ENCODE measurements around the gene KIDINS220. TPM values are rescaled to one million over a fixed set of nuclear protein-coding genes. Genes with fewer than 3 reads are reported as not detected.
A peak's percentile ranks its signal among the peaks of the same experiment; 100 is the strongest.

Gene KIDINS220
- total RNA-seq, 1 experiment from 2014 or later: 20.9 TPM

DNA sequence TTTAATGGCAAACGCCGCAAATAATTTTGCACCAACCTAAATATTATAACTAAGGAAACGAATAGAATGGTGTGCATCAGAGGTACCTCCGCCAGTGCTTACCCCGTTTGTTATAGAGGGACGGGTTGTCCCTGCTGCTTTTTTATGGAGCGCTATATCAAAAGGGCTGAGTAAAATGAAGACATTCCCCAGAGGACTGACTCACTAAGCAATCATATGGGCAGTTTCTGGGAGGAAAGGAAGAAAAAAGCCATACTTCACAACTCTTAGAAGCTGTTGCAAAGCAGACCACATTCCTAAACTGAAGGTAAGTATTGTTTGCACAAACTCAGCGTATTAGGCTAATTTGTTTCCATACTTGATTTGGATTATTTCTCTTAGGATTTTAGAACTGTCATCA, 142.7 kb downstream of the KIDINS220 start:
- Histone ChIP-seq H3K4me3 (ENCODE audit: insufficient read depth, low read depth, low read length) (no peak overlapping the region), H3K36me3 (replicated peaks; ENCODE audit: control insufficient read depth, insufficient read depth, low read length) (no peaks in the 10 kb centered on the region), H3K27me3 (ENCODE audit: control insufficient read depth, insufficient read depth, low read length) (no peaks in the 10 kb centered on the region)
- no peak for DNase-seq

DNA sequence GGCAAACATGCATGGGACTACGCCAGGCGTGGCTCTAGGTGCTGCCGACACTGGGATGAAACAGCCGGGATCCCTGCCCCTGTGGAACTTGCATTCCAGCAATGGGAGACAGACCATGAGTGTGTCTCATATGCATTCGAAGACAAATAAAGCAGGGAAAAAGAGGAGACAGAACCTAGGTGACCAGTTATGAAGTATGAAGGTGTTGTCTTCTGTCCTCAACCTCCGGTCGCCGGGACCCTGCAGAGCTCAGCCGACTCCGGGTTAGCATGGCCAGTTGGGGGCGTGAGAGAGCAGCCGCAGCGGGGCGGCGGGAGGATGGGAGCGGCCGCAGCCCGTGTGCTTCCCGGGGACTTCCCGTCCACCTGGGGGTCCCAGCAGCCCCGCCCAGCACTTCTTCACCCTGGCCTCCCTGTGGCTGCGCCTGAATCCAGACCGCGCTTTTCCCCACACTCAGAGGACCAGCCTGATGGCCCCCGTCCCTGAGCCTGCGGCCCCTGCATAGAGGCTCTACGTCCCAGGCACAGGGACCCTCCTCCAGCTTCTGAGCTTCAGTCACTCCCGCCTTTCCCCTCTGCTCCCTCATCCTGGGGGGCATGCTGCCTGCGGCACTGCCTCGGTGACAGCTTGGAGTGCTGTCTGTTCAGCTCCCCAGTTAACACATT, 144.1 kb downstream of the KIDINS220 start:
- DNase-seq: peak; percentile 88
- H3K36me3 ChIP-seq (replicated peaks; ENCODE audit: control insufficient read depth, insufficient read depth, low read length): no peaks in the 10 kb centered on the region
- H3K4me3 ChIP-seq (ENCODE audit: insufficient read depth, low read depth, low read length): peak overlapping the region; percentile 39
- no peaks in the 10 kb centered on the region for H3K27me3 ChIP-seq (ENCODE audit: control insufficient read depth, insufficient read depth, low read length)

DNA sequence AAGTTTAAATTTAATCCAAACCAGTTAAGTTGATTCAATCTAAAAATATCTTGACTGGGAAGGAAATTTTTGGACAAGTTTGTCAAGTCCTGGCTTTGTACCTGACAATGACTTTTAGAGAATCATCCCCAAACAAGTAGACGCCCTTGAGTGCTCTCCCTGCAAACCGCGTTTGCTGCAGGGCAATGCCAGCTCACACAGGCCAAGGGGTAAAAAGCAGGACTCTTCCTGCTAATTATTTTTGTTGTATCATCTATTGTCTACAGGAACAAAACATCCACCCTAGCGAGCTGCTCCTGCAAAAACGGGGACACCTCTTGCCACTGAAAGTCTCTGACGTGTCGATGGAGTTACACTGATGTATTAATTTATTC, 144.6 kb downstream of the KIDINS220 start:
- Histone ChIP-seq H3K36me3 (replicated peaks; ENCODE audit: control insufficient read depth, insufficient read depth, low read length) (no peaks in the 10 kb centered on the region), H3K27me3 (ENCODE audit: control insufficient read depth, insufficient read depth, low read length) (no peaks in the 10 kb centered on the region), H3K4me3 (ENCODE audit: insufficient read depth, low read depth, low read length) (no peak overlapping the region)
- no peak for DNase-seq

DNA sequence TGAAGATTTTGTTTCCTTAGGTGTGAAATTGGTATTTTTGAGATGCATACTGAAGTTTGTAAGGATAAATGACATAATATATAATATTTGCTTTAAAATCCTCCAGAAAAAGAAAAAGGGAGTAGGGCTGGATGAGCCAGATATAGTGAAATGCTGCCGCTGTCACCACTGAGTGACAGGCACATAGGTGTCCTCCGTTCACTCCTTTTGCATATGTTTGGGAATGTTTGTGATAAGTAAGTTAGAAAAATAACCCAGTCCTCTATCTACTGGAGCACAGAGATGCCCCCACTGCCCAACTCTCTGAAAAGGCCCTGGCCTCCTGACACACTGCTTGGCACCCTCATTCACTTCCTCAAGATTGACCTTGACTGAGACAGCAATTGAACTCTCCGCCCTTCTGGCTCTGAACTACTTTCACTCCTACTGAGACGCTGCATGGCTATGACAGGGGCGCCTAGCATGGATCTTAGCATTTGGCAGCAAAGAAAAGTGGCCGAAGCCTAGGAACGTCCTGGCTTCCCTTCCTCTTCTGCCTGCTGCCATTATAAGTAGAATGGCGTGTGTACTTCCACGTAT, 145.5 kb downstream of the KIDINS220 start:
- Histone ChIP-seq H3K4me3 (ENCODE audit: insufficient read depth, low read depth, low read length) (no peak overlapping the region), H3K36me3 (replicated peaks; ENCODE audit: control insufficient read depth, insufficient read depth, low read length) (no peaks in the 10 kb centered on the region), H3K27me3 (ENCODE audit: control insufficient read depth, insufficient read depth, low read length) (no peaks in the 10 kb centered on the region)
- no peak for DNase-seq

DNA sequence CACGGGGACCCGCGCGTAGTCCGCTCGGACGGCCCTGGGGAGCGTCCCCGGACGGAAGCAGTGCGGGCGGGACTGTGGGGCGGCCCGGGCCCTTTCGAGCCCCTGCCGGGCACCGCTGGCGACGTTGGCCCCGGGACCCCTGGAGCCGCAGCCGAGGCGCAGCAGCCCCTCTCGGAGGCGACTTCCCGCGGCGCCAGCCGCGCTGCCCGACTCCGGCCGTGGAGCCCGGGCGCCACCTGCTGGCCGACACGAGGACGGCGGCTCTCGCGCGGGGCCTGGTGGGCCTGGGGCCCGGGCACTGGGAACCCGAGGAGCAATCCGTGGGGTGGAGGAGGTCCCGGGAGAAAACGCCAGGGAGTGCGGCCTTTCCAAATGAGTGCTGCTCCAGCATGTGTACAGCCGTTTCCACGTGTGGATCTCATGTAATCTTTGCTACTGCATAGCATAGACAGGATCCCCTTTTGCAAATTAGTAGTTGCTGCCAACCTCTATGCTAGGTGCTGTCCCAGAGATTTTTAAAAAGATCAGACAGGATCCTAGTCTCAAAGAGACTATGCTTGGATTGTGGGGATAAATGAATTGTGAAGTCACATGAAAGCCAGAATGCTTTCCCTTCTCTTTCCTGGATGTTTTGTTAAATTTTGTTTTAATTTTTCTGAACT, 151.6 kb downstream of the KIDINS220 start:
- Histone ChIP-seq H3K27me3 (ENCODE audit: control insufficient read depth, insufficient read depth, low read length) (peaks cover 31% of the 10 kb centered on the region), H3K36me3 (replicated peaks; ENCODE audit: control insufficient read depth, insufficient read depth, low read length) (no peaks in the 10 kb centered on the region), H3K4me3 (ENCODE audit: insufficient read depth, low read depth, low read length) (peak overlapping the region; percentile 49)
- DNase-seq: peak; percentile 95

DNA sequence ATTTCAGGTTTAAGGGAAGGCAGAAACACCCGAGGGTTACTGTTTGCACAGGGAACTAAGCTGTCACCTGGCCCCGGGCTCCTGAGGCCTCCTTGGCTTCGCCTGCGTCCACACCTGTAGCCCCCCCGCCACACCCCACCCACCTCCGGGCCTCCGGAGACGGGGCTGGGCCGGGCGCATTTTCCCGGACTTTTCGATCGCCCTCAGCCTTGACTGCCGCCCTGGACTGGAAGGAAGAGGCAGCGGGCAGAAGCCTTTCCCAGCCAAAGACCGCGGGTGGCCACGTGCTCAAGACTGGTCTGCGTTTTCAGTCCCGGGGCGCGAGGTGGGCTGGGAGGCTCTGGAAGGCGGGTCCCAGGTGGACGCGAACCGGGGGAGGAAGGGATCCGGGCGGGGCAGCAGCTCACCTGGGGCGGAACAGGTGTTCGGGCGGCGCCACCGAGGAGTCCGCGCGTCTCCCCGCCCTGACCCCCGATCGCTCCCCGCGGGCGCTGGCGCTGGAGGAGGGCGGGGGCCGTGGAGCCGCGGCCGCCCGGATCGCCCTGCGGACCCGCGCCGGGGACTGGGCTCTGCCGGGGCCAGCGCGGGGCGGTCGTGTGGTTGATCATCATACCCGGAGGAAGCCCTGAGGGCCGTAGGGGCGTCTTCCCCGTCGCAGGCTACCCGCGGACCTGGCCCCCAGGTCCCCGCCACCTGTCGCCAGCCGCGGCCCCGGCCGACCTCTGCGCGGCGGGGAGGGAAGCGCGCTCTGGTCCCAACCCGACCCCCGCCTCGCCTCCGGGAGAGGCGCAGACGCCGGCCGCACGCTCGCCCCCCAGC, 152.3 kb downstream of the KIDINS220 start:
- peak; percentile 87 for DNase-seq
- Histone ChIP-seq H3K4me3 (ENCODE audit: insufficient read depth, low read depth, low read length) (peak overlapping the region; percentile 49), H3K36me3 (replicated peaks; ENCODE audit: control insufficient read depth, insufficient read depth, low read length) (no peaks in the 10 kb centered on the region), H3K27me3 (ENCODE audit: control insufficient read depth, insufficient read depth, low read length) (peaks cover 33% of the 10 kb centered on the region)

DNA sequence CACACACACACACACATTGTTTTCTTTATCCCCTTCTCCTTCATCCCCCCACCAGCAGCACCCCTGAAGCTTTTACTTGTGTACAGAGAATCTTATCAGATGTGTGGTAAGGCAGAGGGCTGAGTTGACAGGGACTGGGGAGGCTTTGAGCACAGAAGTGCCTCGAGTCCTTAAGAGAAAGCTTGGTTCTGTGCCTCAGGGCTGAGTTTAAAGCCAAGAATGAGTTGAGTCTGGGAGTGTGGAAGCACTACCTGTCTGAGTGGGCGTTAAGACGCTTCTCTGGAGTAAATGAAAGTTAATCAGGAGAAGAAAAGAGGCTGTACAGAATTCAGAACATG, 152.9 kb downstream of the KIDINS220 start:
- Histone ChIP-seq H3K36me3 (replicated peaks; ENCODE audit: control insufficient read depth, insufficient read depth, low read length) (no peaks in the 10 kb centered on the region), H3K4me3 (ENCODE audit: insufficient read depth, low read depth, low read length) (peak overlapping the region; percentile 49), H3K27me3 (ENCODE audit: control insufficient read depth, insufficient read depth, low read length) (peaks cover 38% of the 10 kb centered on the region)
- peak; percentile 51 for DNase-seq

DNA sequence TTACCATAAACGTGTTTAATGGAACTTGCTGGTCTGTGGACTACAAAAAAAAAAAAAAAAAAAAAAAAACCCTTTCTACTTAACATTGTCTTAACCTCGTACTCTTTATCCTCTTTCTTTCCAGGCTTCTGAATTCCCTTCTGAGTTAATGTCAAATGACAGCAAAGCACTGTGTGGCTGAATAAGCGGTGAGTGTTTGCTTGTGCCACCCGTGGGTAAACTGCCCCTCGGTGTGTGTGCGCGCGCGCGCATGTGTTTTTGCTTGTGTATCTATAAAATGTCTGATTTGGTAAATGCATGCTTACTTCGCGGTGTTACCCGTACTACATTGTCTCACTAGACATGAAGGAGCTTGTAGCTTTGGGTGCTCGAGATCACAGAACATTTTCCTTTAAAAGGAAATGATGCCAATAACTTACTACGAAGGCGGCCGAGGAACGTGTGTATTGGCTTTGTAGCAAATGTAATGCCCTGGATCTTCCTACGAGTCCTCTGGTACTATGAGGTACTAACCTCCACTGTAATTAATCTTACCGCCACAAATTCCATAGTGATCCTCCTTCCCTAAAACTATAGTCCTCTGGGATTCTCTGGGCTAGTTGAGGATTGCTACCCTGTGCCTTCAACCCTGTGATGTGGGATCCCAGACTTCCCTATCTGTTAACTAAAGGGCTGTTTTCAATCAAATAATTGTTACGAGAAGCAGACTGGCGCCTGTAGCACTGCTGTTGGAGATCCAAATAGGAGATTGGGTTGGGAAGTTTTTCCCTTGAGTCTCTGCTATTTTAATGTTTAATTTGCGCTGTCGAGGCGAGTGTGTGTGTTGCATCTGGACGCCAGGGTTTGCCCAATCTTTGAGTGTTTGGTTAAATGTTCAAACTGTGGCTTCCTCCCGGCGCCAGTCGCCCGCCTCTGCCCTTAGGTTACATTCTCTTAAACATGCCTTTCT, 154.4 kb downstream of the KIDINS220 start:
- Histone ChIP-seq H3K36me3 (replicated peaks; ENCODE audit: control insufficient read depth, insufficient read depth, low read length) (no peaks in the 10 kb centered on the region), H3K27me3 (ENCODE audit: control insufficient read depth, insufficient read depth, low read length) (peaks cover 42% of the 10 kb centered on the region), H3K4me3 (ENCODE audit: insufficient read depth, low read depth, low read length) (peak overlapping the region; percentile 59)
- DNase-seq: peak; percentile 49

DNA sequence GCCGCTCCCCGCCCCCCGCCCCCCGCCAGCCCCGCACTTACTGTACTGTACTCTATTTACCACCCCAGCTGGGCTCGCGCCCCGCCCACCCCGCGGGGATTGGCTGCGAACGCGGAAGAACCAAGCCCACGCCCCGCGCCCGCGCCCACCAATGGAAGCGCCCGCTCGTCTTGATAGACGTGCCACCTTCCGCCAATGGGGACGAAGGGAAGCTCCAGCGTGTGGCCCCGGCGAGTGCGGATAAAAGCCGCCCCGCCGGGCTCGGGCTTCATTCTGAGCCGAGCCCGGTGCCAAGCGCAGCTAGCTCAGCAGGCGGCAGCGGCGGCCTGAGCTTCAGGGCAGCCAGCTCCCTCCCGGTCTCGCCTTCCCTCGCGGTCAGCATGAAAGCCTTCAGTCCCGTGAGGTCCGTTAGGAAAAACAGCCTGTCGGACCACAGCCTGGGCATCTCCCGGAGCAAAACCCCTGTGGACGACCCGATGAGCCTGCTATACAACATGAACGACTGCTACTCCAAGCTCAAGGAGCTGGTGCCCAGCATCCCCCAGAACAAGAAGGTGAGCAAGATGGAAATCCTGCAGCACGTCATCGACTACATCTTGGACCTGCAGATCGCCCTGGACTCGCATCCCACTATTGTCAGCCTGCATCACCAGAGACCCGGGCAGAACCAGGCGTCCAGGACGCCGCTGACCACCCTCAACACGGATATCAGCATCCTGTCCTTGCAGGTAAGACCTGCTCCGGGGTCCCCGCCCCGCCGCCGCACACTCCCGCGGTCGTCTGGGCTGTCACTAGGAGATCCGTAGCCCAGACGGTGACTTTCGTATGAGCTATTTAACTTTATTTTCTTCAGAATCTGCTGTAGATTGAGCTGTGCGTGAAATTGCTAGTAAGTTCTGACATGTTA, 155.4 kb downstream of the KIDINS220 start, which contains the start of gene ID2:
Gene ID2 (plus strand): TSS at position 271 of the 907 bp plus-strand sequence. CDS start 110 bp downstream, at position 381.
- H3K36me3 ChIP-seq (replicated peaks; ENCODE audit: control insufficient read depth, insufficient read depth, low read length): no peaks in the 10 kb centered on the region
- peaks cover 48% of the 10 kb centered on the region for H3K27me3 ChIP-seq (ENCODE audit: control insufficient read depth, insufficient read depth, low read length)
- H3K4me3 ChIP-seq (ENCODE audit: insufficient read depth, low read depth, low read length): peak within 1 kb of the TSS; percentile 59
- peak; percentile 99 for DNase-seq

DNA sequence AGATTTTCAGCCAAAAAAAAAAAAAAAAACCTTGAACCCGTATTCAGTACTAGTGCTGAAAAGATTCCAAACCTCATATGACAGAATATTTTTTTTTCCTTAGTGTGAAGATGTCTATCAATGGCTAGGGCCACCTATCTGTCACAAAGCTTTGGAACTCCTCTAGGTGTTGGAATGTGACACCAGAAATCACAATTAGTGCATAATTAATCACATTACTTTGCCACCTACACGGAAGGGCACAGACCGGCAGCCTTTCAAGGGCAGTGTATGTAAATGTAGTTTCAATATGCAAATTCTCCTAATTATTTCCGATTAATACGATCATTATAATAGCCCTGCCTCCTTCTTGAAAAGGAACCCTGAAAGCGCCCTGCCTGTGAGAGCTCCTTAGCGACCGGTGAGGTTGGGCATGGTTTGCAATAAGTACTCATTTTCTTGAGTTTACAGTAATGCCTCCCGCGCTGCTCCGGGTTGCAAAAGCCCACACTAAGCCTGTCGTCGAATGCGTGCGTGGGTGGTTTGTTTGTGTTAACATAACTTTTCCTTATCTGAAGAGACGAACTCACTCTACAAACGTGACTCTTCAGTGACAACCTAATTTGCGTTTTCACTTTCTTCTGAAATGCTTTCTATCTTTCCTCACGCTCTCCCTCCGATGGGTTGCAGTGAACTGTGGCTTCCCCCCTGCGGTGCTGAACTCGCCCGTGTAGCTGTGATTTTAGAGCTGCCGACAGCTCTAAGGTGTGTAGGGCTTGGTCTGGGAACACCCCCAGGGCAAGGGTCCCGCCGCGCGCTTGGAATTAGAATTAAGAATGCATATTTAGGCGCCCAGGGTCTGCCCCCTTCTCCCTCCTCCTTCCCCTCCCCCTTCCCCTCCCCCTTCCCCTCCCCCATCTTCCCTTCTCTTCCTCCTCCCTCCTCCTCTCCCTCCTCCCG, 156.3 kb downstream of the KIDINS220 start:
- H3K36me3 ChIP-seq (replicated peaks; ENCODE audit: control insufficient read depth, insufficient read depth, low read length): no peaks in the 10 kb centered on the region
- DNase-seq: peak; percentile 86
- peaks cover 57% of the 10 kb centered on the region for H3K27me3 ChIP-seq (ENCODE audit: control insufficient read depth, insufficient read depth, low read length)
- peak overlapping the region; percentile 44 for H3K4me3 ChIP-seq (ENCODE audit: insufficient read depth, low read depth, low read length)

DNA sequence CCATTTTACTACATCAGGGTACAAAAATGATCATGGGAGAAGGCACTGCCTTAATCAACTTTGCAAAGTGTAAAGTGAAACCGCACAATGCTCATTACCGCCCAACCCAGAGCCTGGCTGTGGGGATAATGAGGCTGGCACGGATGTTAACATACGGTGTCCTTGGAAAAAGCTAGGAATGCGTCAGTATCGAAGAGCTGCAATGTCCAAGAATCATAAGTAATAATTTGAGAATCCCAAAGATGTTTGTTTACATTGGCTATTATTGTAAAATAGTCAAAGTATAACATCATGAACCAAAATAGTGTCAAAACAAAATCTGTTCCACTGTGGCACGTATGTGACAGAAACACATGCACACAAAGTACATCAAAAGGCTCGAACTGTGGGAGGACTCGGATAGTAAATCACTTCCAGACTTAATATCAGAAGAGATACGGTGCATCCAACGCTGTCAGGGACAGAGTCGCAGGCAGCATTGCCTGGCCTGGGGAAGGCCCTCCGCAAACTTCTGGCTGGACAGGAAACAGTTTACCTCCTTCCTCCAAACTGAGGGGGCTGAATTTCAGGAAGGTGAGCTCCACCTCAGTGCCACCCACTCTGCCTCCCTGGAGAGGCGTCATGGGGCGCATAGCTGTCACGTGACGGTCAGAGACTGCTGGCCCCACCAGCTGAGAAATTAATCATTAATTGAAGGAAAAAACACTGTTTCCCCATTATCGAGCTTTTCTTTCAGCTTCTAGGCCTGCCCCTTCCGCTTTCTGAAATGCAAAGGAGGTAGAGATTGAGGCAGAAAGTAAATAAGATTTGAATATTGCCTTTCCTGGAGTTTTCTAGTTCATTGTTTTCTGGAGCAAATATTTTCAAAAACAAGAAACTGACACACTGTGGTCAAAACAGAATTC, 157.3 kb downstream of the KIDINS220 start:
- Histone ChIP-seq H3K27me3 (ENCODE audit: control insufficient read depth, insufficient read depth, low read length) (peaks cover 65% of the 10 kb centered on the region), H3K36me3 (replicated peaks; ENCODE audit: control insufficient read depth, insufficient read depth, low read length) (no peaks in the 10 kb centered on the region), H3K4me3 (ENCODE audit: insufficient read depth, low read depth, low read length) (no peak overlapping the region)
- DNase-seq: peak; percentile 18

DNA sequence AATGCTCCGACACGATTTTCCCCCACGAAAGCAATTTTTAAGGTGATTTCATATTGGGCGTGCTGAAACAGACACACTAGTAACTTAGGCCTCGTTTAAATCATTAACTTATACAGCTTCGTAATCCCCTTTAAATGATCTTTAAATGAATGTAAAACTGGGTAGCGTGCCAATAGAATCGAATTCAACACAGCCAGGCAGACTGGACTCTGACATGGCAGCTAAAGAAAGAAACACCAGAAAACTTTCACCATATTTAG, 157.9 kb downstream of the KIDINS220 start:
- Histone ChIP-seq H3K4me3 (ENCODE audit: insufficient read depth, low read depth, low read length) (peak overlapping the region; percentile 46), H3K36me3 (replicated peaks; ENCODE audit: control insufficient read depth, insufficient read depth, low read length) (no peaks in the 10 kb centered on the region), H3K27me3 (ENCODE audit: control insufficient read depth, insufficient read depth, low read length) (peaks cover 60% of the 10 kb centered on the region)
- no peak for DNase-seq
